GM19035 (cell line): ENCODE data around the gene HSFX3.
"Not testable (repeated sequence)": the region's sequence is repeated elsewhere in the genome, so short reads cannot be mapped to it uniquely, and the experiment has no call there.

ENCODE experiments used
- ATAC-seq: cut with Tn5 transposase; IDR thresholded peaks from one replicate; pipeline ENCODE4 v1.9.1; 2021; ENCODE audit not compliant: unreplicated experiment

The HSFX3 gene

DNA sequence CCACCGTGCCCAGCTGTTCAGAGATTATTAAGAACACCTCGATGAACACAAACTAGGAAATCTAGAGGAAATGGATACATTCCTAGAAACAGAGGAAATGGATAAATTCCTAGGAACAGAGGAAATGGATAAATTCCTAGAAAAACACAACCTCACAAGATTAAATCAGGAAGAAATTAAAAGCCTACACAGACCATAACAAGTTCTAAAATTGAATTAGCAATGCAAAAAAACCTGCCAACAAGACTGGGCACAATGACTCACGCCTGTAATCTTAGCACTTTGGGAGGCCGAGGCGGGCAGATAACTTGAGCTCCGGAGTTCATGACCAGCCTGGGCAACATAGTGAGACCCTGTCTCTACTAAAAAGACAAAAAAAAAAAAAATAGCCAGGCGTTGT is 31.5 kb downstream of the HSFX3 start:
- ATAC-seq = no peak

DNA sequence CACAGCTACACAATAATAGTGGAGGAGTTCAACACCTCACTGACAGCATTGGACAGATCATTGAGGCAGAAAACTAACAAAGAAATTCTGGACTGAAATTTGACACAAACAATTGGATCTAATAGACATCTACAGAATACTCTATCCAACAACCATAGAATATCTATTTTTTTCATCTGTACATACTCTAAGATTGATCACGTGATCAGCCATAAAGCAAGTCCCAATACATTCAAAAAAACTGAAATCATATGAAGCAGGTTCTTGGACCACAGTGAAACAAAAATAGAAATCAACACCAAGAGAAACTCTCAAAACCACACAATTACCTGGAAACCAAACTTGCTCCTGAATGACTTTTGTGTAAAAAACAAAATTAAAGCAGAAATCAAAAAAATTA is 32.4 kb downstream of the HSFX3 start:
- ATAC-seq = no peak

DNA sequence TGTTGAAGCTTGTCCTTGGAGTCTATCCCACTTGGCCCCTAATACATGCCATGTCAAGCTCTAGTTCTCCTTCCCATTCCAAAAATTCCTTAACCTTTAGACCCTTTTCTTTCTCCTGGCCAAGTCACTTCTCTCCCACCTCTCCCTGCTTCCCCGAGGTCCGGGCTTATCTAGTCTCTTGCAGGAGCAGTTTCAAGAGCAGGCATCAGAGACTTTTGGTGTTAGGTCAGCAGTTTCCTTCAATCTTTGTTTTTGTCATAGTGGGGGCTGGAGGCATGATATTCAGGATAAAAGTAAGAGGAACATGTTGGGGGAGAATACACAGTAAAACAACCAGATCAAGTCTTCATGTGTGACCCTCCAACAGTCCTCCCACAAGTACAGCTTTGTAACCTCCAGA is 33.1 kb downstream of the HSFX3 start:
- ATAC-seq = no peak

DNA sequence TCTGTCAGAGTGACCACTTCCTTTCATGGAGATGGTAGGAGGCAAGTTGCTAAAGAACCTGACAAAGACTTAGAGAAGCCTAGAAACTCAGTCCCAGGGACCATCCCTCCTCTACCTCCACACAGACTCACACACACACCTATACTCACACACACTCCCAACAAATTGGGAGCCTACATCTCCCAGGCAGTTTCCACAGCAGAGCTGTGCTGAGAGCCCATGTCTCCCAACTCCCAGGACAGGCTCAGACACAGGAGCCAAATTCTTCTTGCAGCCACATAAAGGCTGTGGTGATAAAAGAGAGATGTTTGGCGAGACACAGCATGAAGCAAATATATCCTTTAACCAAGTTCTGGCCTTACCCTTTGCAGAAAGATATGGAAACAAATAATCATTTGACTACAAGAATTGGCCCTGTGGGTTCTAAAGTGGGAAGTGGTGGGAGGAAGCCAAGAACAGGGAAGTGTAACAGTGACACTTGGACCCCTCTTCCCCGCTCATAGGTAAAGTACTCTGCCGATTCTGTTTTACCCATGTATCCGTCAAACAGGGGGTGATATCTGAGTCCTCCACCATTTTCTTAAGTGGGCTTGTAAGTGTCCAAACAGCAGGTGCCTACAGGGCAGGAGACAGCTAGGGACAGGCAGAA is 33.6 kb downstream of the HSFX3 start:
- ATAC-seq = no peak

DNA sequence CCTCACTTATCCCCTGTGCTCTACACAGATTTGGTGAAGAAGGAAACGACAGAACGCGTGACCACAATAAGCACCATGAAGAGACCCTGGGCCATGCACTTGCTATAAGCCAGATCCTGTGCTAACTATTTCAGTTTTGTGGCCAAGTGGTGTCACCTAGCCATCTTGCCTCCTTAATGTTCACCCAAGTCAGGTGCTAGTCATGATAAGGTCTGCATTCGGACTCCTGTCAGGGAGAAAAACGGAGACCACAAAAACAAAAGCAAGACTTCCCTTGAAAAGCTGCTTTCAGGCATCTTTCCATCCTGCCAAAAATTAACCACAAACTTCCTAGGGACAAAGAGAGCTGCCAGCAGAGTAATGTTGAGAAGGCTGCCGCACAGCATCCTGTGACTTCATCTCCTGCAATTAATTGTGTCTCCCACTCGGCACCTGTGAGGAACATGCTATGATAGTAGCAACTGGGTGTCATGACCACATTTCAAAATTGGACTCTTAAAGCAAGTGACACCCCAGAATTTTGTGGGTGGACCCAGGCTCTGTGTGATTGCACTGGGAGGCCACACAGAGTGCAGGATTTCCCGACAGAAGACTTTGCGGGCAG is 35.8 kb downstream of the HSFX3 start:
- ATAC-seq = no peak

DNA sequence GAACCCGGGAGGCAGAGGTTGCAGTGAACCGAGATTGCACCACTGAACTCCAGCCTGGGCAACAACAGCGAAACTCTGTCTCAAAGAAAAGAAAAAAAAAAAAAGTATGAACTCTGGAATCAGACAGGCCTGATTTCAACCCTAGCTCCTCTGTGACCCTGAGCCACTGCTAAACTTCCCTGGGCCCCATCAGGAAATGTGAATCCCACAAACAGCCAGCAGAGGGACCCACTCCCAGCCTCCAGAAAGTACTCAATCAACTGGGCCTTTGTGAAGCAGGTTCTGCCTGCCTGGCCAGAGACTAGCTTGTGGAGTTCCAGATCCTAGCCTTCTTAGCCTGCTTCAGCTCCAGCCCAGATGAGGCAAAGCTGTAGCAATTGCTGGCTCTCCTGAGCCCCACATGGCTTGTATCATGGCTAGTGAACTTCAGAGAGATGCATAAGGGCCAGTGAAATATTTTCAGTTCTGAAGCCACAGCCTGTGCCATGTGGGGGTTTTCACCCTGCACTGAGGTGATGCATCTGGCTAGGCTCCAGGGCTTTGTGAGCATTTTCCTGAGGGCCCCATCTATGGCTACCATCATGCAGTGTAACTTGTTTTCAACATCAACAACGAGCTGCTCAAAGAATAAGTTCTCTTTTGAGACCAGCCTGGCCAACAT is 37.4 kb downstream of the HSFX3 start:
- ATAC-seq = peak; percentile 90

DNA sequence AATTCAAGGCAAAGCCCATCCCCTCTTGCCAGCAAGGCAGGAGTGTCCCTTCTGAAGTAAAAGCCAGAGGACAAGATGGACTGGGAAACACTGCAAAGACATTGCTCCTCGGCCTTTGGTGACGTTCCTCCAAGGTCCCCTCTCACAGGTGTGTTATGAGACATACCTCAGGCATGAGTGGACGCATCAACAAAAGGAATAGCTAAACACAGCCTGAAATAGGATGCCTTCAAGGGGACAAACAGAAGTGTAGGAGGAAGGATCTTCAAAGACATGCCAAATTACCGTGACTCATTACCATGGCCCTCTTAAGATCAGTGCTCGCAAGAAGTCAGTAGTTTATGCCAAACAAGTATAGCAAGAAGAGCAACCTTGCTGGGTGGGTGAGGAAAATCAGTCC is 38.6 kb downstream of the HSFX3 start:
- ATAC-seq = no peak

DNA sequence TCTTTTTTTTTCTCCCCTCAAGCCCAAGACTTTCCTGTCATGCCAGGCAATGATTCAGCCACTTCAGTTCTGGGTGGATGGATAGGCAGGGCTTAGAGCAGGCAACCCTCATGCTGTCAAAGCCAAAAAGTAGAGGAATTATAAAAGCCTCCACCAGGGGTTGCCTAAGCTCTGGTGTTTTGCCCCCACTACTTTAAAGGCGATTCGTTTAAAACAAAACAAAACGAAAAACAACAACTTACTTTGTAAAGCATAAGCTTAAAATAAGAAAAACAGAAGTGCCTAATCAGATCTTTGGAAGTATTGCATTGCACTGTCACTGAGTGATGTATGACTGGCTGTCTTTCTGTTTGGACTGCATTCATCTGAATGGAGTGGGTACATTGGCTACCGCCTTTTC is 39.3 kb downstream of the HSFX3 start:
- no peak for ATAC-seq

DNA sequence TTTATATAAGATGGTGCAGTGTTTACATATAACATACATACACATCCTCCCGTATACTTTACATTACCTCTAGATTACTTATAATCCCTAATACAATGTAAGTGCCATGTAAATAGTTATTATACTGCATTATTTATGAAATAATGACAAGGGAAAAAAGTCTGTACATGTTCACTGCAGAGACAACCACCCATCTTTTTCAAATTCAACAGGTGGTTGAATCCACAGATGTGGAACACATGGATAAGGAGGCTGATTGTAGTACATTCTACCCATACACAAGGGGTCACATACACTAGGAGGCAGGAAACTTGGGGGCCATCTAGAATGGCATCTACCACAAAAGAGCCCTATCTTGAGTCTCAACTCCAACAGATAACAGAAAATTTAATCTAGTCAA is 41.3 kb downstream of the HSFX3 start:
- no peak for ATAC-seq

DNA sequence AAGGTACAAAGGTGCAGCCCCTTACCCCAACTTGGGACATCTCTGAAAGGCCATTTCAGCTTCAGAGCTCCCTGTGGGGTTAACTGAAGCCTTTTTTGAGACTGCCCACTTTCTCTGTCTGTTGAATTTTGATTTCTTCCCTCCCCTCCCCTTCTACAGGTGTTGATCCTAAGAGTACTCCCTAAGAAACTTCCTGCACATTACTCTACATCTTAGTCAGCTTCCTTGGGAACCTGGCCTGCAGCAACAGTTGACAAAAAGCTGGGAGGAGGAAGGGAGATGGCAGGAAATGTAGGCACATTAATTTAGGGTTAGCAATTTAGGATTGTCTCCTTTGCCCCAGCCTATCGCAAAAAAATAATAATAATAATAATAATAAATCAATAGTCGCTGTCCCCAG is 43.4 kb downstream of the HSFX3 start:
- ATAC-seq = no peak

DNA sequence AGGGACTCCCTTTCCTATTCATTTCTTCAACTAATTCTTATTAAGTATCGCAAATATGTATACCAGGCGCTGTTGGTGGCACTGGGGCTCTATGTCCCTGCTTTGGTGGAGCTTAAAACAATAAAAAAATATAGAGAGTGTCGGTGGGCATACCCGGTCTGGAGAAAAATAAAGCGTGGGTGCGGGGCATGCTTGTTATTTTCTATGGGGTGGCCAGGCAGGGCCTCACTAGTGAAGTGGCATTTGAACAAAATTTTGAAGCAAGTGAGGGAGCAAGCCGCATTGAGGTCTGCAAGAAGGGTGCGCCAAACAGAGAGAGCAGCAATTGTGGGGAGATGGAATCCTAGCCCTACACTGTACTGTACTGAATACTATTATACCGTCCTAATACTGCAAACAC is 44.1 kb downstream of the HSFX3 start:
- no peak for ATAC-seq

DNA sequence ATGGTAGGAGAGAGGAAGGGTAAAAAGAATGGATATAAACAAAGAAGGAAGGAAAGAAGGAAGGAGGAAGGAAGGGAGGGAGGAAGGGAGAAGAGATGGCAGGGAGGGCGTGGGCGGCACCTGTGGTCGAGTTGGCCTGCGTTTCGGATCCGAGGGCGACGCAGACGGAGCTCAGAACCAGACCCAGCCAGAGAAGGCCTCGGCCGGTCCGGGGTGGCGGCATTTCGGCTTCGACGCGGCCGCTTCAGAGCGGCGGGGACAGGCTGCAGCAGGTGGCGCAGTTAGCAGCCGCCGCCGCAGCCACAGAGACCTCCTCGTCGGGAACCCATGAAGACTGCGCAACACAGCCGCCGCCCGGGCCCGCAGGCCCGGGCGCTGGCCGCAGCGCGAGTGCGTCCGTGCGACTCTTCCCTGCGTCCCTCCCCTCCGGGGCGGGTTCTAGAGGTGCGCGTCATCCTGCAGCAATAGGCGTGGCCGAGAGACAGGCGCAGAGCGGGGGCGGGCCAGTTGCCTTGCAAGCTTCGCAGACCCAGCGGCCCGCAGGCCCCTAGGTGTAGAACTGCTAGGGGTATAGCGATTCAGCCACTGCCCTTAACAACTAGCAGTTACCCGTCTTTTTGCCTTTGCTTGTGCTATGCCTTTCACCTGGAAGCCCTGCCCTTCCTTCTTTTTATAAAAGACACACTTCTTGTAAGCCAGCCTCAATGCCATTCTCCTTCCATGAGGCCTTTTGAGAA is 44.6 kb downstream of the HSFX3 start, which contains the start of gene IDS:
Gene IDS (minus strand): TSS at position 392 of the 737 bp plus-strand sequence. CDS start 169 bp downstream, at position 223.
- ATAC-seq = peak; percentile 78

DNA sequence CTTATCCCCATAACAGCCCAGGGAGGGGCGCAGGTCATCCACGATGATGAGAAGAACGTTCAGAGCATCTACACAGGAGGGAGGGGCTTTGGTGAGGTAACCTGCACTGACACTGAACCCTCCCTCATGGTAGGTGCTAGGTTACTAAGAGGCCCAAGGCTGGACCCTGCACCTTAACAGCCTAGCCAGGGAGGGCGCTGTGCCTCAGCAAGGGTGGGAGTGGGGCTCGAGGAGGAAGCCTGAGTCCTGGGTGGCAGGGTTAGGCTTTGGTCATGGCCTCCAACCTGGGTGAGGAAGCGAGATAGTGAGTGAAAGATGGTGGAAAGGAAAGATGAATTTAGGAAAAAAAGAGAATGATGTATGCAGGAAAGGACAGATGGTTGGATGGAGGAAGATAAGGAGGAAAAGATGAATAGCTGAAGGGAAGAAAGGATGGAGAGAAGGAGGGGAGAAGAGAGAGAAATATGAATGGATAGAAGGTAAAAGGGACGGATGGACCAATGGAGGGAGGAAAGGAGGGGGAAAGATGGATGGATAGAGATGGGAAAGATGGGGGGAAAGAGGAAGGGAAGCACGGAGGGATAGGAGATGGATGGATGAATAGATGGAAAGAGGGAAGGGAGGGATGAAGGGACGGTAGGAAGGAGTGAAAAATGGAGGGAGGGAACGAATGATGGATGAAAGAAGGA is 45.4 kb downstream of the HSFX3 start:
- ATAC-seq = peak; percentile 37

DNA sequence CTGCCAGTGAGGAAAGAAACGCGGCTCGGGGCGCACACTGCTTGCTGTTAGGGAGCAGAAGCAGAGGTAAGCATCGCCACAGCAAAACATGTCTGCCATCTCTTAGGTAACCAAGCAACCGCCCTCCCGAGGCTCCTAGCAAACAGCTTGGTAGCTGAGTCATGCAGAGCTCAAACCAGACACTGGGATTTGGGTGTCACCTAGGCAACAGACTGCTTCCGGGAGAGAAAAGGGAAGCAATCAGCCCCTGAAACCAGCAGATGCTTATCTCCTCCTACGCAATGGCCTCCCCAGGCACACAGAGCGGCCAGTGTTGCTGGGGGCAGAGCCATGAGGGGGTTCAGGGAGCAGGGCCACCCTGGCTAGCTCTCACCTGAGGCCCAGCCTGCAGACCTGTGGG is 46.3 kb downstream of the HSFX3 start:
- ATAC-seq = peak; percentile 61

DNA sequence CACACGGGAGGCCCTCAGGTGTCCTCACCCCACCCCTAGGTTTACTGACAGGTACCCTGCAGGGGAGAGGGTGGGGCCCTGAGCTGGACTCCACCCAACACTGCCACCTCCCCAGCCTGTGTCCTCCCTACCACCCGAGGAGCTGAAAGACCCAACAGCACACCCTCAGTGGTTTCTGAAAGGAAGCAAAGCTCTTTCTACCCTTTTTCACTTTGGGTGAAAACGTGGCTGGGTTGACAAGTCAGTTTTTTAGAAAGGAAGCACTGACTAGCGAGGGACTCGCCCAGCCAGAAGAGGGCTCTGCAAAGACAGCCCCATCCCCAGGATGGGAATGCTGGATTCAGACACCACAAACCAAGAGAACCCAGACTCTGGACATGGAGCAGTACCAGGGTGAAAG is 46.8 kb downstream of the HSFX3 start:
- ATAC-seq = not testable (repeated sequence)

DNA sequence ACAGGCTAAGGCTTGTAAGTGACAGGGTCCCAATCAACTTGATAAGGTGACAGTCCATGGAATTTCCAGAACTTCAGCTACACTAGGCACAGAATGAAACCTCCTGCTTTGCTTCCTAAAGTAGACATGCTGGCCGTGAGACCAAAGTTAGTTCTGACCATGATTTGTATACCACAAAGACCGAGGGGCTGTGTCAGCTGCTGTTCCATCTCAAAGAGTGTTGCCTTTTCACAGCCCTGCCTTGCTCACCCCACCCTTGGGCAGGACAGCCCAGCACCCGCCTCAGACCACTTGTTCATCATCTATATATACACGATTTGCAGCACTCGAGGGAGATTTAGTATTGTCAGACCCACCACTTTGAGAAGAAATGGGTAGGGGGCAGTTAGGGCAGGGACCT is 50.0 kb downstream of the HSFX3 start:
- no peak for ATAC-seq

DNA sequence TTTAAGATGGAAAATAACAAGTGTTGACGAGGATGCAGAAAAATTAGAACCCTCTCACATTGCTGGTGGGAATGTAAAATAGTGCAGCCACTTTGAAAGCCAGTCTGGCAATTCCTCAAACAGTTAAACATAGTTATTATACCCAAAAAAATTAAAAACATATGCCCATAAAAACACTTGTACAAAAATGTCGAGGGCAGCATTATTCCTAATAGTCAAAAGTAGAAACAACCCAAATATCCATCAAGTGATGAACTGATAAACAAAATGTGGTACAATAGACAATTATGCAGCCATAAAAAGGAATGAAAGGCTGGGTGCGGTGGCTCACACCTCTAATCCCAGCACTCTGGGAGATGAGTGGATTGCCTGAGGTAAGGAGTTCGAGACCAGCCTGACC is 51.0 kb downstream of the HSFX3 start:
- ATAC-seq = no peak
